H1 (cell line): ENCODE data around the gene MGRN1. TPM values are rescaled to one million over a fixed set of nuclear protein-coding genes. Genes with fewer than 3 reads are reported as not detected.

Experiments
- ATF3 ChIP-seq: IDR thresholded peaks from 2 replicates; pipeline ENCODE4 v1.6.1; 2011; ENCODE audit warnings: low read depth, mild to moderate bottlenecking, low read length; ENCODE audit not compliant: insufficient read depth
- SP1 ChIP-seq: IDR thresholded peaks from 2 replicates; pipeline ENCODE4 v1.6.1; 2011; ENCODE audit warnings: low read depth, low read length
- polyA plus RNA-seq, 7 experiments: library from polyadenylated mRNA; depleted of rRNA in 3 of 7; stranded (reverse) in 5 of 7; unstranded in 2 of 7; fragments of >200 nt in 5 of 7; fragments of 200-250 nt in 2 of 7; gene quantifications; 1 replicate in 5 of 7; 2 replicates in 1 of 7; 4 replicates in 1 of 7; pipeline versions ENCODE4 v1.2.1 to v1.2.3, GENCODE V29; 2011 to 2013; ENCODE audit warnings: missing spikeins in 2 of 7, mixed read lengths in 2 of 7
- total RNA-seq: library from RNA; stranded (reverse); fragmentation: NEBNext Ultra II Directional; extraction: Animal tissue kit (Norgen Biotek cat#: 25700); gene quantifications from 2 replicates; pipeline ENCODE4 v1.2.1, GENCODE V29; 2021

The MGRN1 gene
- total and polyA plus RNA-seq, 2 of the 8 experiments (the other 6 are each of a cell fraction or from before 2014, with no cell fraction given) = 15.0 to 82.3 TPM

- TF ChIP-seq ATF3 (no peak), SP1 (no peak)
These were observed 73.2 kb downstream of the MGRN1 start (continued) for GRCh38 chr16:4697848-4698291.
